HG02970 (cell line): ENCODE results near the gene ARID1B.
"Not testable (repeated sequence)": the region's sequence is repeated elsewhere in the genome, so short reads cannot be mapped to it uniquely, and the experiment has no call there.

Experiments used
- ATAC-seq: cut with Tn5 transposase; IDR thresholded peaks from one replicate; pipeline ENCODE4 v1.9.1; 2021; ENCODE audit warnings: mild to moderate bottlenecking, moderate library complexity, moderate number of reproducible peaks; ENCODE audit not compliant: unreplicated experiment, low FRiP score

Gene ARID1B

DNA sequence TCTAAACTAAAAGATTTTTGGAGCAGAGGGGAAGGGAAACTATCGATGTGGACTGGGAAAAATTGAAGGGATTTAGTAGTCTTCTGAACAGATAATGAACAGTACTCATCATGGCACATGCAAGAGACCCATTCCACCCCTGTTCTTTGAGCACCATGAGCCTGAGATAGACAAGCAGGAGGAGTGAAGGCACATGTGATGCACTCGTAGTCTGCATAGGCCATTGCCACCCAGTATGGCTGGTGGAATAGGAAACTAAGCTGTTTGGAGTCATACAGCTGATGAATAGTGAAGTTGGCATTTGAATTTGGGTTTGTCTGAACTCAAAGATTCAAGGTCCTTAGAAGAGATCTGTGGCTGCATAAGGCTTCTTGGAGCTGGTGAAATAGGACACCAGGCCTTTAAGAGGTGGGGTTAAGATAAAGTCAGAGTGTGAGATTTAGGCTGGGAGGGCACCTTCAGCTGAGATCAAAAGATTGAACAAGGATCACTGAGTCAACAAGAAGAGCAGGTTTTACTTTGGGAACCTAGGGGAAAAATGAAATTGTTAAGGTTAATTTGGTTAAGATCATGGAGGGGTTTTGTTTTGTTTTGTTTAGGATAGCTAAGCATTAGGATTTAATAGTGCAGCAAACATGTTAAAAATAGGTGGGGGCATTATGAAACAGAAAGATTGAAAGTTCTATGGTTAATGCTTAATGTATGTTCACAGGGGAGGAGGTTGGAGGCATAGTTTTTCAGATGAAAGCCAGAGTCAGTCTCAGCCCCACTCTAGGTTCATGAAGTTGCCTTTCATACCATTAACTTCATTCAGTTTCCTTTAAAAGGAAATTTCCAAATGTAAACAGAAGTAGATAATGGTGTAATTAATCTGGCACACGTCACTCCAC lies 148.8 kb downstream of the ARID1B start:
- ATAC-seq: peak; percentile 58

DNA sequence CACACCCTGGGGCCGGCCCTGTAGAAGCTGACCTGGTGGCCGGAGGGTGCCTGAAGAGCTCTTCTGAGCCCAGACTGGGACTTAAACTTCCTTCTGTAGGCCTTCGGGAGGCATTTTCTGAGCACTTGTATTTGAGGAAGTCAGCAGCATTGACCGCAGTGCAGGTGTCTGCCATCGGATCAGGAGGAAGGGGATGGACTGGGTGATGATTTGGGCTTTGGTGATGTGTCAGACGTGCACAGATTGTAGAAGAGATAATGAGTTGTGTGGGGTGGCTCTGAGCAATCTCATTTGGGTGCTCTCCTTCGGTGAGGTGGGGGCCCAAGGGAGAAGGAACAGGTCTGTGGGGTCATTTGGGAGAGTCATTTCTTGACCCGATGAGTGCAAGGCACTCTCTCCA lies 150.9 kb downstream of the ARID1B start:
- no peak for ATAC-seq

DNA sequence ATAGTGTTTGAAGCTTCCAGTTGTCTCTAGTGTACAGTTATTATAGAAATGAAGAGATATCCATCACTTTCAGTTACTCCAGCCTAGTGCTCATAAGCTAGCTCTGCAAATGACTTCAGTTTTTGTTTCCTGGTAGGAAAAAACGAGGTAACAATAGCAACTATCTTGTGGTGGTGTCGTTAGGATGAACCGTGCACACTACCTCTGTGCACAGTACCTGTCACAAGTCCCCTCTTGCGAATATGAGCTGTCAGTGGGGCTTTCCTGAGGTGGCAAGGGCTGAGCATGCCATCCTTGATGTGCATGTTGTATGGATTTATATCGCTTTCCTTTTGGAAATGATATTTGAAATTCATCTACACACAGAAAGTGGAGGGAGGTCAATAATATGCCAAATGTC lies 151.8 kb downstream of the ARID1B start:
- no peak for ATAC-seq

DNA sequence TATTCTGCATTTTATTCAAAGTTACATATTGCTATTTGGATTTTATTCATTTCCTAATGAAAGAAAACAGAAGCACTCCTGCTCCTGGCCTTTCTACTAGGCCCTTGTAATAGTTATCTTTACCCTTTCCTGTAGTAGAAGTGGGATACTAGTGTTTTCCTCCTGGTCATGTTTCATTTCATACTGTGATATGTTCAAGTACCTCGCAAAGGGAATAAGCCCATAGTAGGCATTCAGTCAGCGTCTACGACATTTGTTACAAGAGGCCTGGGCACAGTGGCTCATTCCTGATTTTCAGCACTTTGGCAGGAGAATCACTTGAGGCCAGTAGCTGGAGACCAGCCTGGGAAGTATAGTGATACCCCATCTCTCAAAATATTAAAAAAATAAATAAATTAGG lies 154.1 kb downstream of the ARID1B start:
- no peak for ATAC-seq

DNA sequence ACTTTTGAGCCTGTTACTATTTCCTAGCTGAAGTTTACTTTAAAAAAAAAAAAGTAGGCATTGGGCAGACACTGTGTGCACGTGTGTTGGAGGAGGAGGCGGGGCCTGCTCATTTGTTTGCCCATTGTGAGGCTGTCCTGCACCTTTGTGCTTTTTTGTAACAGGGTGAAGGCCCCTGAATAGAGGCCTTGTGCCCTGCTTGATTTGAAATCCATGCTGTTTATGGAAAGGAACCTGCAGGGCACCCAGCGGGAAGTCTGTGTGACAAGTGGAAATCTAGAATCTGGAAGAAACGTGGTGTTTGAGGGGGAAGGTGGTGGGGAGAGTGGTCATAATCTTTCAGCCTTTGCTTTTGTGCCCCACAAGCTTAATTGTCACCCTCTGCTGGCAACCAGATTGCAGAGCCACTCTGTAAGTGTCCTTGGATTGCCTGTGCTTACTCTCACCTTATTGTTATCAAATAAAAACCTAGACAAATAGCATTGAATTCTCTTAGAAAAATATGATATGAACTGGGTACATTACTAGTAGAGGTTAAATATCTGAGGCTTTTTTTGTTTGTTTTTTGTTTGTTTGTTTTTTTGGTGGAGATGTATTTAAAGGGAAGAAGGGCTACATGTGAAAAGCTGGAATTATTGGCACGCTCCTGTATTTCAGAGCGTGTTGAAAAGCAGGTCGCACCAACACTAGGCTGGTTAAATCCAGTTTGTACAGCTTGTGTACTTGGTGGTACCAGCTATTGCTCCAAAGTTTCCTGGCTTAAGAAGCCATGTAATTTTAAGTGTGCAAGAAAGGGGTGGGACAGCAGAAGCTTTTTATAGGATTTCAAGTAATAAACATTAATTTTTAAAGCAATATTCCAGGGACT lies 156.3 kb downstream of the ARID1B start:
- ATAC-seq: no peak

DNA sequence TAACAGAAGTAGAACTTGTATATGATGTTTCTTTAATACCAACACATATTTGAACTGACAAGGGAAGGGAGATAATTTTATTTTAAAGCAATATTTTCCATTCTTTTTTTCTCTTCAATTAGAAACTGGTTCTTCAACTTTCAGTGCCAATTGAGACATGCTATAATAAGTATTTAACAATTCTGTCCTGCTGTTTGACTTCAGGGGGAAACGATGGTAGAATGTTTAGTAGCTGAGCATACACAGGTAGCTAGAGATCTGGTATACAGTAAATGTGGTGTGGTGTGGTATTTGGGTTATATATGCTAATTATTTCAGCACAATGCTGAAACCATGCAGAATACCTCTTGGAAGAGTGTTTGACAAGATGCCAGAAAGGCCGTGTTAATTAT lies 156.9 kb downstream of the ARID1B start:
- no peak for ATAC-seq

DNA sequence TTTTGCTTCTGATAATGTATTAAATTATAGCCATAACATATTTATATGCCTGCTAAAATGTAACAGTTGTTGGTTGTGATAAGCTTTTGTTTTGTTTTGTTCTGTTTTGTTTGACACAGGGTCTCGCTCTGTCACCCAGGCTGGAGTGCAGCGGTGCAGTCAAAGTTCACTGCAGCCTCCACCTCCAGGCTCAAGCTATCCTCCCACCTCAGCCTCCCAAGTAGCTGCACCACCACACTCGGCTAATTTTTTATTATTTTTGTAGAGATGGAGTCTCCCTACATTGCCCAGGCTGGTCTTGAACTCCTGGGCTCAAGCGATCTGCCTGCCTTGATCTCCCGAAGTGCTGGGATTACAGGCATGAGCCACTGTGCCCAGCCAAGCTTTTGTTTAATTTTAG lies 157.8 kb downstream of the ARID1B start:
- no peak for ATAC-seq

DNA sequence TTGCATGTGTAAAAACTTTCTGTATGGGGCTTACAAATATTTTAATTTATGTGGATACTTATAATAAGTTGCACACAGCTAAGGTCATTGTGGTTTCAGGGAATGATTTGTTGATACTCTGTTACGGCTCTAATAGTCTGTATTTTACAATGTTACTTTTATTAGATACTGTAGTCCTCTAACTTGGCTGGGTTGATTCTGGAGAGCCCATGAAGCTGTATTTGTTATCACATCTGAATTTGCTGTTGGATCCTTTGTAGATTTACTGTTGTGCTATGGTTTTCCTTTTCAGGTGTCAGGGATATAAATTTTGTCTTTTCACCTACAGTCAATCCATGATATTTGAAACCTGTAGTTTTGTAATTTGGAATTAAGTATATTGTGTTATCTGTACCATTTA lies 161.0 kb downstream of the ARID1B start:
- no peak for ATAC-seq

DNA sequence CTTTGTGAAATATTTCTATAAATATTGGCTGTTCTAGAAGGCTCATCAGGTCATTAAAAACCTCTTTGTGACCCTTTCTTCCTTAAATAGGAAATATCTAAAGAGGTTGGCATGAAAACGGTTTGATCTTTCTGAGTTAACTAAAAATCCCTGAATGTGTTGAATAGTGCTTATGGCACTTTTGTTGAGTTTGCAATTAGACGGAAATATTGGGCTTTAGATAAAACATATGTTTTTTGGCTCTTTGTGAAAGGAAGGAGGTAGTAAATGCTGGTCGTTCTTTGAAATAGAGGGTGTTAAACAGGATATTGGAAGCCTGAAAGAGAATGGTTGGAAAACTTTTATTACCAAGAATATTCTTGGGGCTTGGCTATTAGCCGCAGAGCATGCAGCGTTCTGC lies 163.0 kb downstream of the ARID1B start:
- ATAC-seq: no peak

DNA sequence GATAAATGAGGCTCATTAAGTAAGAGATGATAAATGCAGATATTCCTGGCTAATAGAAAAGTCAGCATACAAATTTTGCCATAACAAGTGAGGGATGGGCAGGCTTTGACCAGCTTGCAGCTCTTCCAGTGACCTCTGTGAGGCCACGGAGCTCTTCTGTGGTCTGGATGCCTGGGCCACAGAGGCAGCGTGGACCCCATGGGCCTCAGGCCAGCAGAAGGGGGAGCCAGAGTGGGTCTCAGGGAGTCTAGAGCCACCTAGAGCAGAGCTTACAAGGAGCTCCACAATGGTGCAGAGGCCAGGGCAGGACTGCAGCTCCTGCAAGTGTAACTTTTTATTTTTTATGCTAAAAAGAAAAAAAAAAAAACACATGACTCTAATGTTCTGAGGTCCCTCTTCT lies 165.1 kb downstream of the ARID1B start:
- ATAC-seq: no peak

DNA sequence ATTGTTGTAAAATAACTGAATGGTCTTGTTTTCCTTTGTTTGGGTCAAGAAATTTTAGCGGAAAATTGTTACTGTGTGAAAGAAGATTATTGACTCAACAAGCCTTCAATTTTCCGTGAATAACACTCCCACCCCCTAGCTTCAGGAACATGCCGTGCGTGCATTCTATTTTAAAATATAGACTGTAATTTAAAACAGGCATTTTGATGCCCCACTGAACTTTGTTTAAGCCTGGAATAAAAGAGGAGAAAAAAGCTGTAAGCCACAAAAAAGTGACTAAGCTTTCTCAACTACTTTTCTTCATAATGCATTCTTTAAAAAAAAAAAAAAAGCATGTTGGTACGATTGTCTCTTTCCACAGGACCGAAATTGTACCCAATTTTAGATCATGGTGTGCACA lies 166.0 kb downstream of the ARID1B start:
- no peak for ATAC-seq

DNA sequence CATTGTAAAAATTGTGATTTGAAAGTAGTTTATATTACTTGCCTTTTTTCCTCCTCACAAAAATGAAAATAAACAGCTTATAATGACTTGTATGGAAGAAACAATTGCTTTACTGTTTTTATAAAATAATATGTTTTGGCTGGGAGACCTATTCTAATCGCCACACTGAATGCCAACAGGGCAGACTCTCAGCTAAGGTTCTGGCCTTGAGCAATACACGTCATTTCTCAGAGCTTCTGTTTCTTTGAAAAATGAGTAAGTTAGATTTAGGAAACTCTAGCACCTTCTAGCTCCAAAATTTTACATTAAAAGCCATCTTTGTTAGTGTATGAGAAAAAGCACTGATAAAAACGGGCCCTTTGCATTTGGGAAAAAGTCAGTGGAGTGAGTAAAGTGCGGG lies 166.6 kb downstream of the ARID1B start:
- ATAC-seq: no peak

DNA sequence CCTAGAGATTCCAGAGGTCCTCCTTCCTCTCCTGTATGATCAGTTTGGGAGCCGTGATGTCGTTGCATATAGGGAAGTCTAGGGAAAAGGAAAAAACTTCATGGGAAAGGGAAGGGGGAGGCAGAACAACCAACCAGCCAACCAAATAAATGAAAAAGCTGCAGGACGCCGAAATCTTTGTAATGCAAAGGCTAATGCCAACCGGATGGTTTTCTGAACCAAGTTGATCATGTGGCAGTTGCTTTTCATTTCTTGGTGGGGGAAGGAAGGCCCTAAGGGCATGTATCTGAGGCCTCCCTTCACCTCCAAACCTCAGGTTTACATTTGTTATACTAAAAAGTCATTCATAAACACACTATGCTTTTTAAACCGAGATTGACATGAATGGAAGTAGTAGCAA lies 167.2 kb downstream of the ARID1B start:
- ATAC-seq: no peak

DNA sequence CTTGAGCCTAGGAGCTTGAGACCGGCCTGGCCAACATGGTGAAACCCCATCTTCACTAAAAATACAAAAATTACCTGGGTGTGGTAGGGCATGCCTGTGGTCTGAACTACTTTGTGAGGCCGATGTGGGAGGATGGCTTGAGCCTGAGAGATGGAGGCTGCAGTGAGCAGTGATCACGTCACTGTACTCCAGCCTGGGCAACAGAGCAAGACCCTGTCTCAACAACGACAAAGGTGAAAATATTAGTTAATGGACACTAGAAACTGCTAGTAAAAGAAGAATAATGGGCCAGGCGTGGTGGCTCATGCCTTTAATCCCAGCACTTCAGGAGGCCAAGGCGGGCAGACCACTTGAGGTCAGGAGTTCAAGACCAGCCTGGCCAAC lies 168.6 kb downstream of the ARID1B start:
- ATAC-seq: not testable (repeated sequence)

DNA sequence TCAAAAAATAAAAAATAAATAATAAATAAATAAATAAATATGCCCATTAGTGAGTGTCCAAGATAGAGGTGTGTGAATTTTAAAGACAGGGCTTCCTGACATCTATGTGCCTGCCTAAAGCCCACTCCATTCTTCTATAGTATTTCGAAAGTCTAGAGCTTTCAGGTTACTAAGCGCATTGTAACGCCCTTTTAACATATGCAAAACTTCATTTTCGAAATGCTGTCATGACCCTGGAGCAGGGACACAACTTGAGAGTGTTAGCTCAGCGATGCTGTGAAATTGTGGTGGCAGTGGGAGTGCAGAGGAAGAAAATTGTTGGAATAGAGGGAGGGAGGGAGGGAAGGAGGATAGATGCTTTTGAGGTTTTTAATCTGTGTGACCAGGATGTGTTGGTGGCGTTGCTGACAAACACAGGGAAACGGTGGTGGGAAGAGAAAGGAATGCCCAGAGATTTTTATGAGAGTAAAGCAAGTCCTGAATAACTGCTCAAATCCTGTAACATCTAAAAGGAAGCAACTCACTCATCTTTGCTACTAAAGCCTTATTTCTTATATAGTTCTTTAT lies 169.3 kb downstream of the ARID1B start:
- no peak for ATAC-seq

DNA sequence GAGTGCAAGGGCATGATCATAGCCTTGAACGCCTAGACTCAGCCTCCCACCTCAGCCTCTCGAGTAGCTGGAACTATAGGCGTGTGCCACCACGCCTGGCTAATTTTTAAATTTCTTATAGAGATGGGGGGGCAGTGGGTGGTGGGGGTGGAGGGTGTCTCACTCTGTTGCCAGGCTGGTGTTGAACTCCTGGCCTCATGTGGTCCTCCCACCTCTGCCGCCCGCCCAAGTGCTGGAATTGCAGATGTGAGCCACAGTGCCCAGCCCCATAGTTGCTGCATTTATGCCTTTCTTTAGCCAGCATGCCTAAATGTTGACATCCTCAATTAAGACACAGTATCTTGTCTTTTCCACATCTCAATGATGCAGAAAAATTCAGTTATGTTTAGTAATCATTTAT lies 171.1 kb downstream of the ARID1B start:
- no peak for ATAC-seq

DNA sequence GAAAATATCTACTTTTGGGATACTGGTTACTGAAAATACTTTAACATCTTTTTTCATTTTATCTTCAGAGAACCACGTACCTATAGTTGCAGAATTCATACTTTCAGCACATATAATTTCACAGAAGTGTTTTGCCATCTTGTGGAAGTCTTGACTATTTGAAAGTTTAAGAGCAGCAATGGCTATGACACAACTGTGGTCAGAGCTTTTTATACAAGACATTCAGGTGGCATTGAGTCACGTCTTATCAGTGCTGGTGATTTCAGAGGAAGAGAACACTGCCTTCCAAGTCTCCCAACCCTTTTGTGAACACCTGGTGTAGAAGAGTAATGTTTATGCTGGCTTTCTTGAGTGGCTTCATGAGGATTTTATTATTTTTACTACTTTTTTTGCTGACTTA lies 171.6 kb downstream of the ARID1B start:
- no peak for ATAC-seq

DNA sequence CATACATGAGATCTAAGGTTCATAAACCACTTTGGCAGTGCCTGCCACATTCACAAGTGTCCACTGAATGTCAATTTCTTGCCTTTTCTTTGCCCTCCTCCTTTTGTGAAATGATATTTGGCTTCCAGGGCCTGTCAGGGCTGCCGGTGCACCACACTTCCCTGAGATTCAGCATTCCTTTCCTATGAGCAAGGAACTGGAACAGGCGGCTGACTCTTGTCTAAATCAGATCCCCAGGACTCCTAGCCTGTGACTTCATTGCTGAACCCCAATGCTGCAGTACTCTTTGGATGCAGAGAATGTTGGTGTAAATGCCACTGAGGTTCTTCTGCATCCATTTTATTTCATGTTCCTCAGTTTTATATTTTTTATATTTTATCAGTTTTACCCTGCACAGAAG lies 172.2 kb downstream of the ARID1B start:
- ATAC-seq: no peak

DNA sequence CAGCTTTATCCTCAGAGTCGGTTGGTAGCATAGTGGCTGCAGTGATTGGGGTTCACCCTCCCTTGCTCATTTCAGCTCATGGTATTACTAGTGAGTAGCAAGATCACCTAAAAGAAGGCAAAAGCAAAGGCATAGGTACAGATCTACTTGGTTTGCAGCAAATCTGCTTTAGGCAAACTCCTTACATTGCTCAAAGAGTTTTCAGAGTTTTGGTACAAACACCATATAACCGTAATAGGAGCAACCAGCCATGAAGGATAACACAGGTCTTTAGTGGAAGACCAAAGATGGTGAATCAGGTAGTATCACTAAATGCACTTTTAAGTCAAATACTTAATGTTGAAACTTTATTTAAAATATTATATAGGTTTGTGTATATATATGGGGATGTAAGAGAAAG lies 172.9 kb downstream of the ARID1B start:
- no peak for ATAC-seq

DNA sequence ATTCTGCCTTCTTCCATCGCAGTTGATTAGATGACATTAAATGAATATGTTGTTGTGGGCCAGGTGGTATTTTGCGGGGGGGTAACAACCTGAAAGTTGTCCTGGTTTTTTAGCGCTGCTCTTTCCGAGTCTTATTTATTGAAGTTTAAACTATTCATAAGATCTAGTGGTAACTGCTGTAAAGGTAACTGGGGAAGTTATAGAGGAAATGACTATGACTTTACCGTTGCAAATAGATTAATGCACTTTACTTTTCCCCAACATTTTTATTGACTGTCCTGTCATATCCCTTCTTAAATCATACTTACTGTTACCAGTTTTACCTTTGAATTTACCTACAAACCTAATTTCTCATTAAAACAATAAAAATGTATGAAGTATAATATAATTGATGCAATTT lies 173.4 kb downstream of the ARID1B start:
- ATAC-seq: no peak

DNA sequence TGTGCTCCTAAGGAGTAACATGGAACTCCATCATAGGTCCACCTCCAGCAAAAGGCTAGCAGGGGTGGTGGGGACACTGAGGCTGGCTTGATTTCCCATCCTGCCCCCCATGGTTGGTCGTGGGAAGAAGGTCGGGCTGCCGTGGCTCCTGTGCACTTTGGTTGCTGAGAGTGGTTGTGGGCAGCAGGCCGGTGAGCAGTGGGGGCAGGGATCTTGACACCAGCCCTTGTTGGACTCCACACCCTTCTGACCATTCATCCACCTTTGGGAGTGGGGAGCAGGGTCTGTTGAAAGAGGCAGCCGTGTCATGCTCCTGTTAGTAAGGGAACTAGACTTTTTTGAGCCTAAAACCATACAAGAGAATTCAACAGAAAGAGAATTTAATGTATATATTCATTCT lies 175.2 kb downstream of the ARID1B start:
- ATAC-seq: no peak

DNA sequence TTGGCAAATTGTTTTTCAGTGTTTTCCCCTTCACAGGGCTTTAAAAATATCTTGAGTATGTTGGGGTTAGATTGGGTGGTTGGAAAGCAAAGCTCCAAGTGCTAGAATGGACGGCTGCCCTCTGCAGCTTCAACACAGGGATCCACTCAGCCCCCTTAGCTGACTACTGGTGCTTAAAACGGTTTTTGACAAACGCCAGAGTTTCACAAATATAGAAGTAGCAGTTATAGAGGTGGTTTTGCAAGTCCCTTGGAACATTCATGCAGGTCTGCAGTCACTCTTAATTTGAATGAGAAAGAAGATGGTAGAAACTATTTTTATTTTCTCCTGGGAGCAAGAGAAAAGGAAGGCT lies 175.9 kb downstream of the ARID1B start:
- ATAC-seq: no peak
